Measurements from ENCODE around the gene PLEKHB2.
"Not testable (repeated sequence)": the region's sequence is repeated elsewhere in the genome, so short reads cannot be mapped to it uniquely, and the experiment has no call there.

PLEKHB2 gene

GRCh38 chr2:131146749-131147148 lies 41.6 kb downstream of the PLEKHB2 start:
- DNase-seq, result no peak

GRCh38 chr2:131148426-131148825 lies 43.3 kb downstream of the PLEKHB2 start:
- DNase-seq, result no peak

GRCh38 chr2:131150109-131150508 lies 45.0 kb downstream of the PLEKHB2 start:
- DNase-seq, result not testable (repeated sequence)

GRCh38 chr2:131151398-131151797 lies 46.3 kb downstream of the PLEKHB2 start:
- no peak for DNase-seq

GRCh38 chr2:131152074-131152473 lies 46.9 kb downstream of the PLEKHB2 start:
- no peak for DNase-seq

- no peak for DNase-seq
These were observed 48.4 kb downstream of the PLEKHB2 start for GRCh38 chr2:131153529-131153928.

- peak; percentile 69 for DNase-seq
These were observed 49.0 kb downstream of the PLEKHB2 start for GRCh38 chr2:131154071-131154531.

- no peak for DNase-seq
These were observed 49.5 kb downstream of the PLEKHB2 start for GRCh38 chr2:131154647-131155046.

- DNase-seq, result no peak
These were observed 50.2 kb downstream of the PLEKHB2 start for GRCh38 chr2:131155208-131155855.

- DNase-seq, result no peak
These were observed 51.5 kb downstream of the PLEKHB2 start for GRCh38 chr2:131156452-131157149.

- not testable (repeated sequence) for DNase-seq
These were observed 60.4 kb downstream of the PLEKHB2 start for GRCh38 chr2:131165562-131165961.

- DNase-seq, result no peak
These were observed 63.4 kb downstream of the PLEKHB2 start for GRCh38 chr2:131168538-131168937.

GRCh38 chr2:131178050-131178449 lies 72.9 kb downstream of the PLEKHB2 start:
- not testable (repeated sequence) for DNase-seq

- not testable (repeated sequence) for DNase-seq
These were observed 73.7 kb downstream of the PLEKHB2 start for GRCh38 chr2:131178721-131179418.

GRCh38 chr2:131181451-131181850 lies 76.3 kb downstream of the PLEKHB2 start:
- DNase-seq, result not testable (repeated sequence)

GRCh38 chr2:131193421-131193820 lies 88.3 kb downstream of the PLEKHB2 start:
- DNase-seq, result not testable (repeated sequence)

GRCh38 chr2:131196186-131196585 lies 91.0 kb downstream of the PLEKHB2 start:
- DNase-seq, result not testable (repeated sequence)
